SU-DHL-6 (cell line): ENCODE results near the gene LAMA3.

Experiments
- H2AFZ ChIP-seq: fragments of 200-600 bp; sonication (generic); 2 replicates; pipeline ENCODE4 v1.6.1; 2014; ENCODE audit warnings: low read depth, mild to moderate bottlenecking, moderate library complexity, mixed read lengths, antibody characterized with exemption, low read length; ENCODE audit not compliant: severe bottlenecking
- H3F3A ChIP-seq: fragments of 200-600 bp; shearing (Covaris generic); 2 replicates; pipeline ENCODE4 v1.6.0; 2016; ENCODE audit warnings: antibody characterized with exemption, mild to moderate bottlenecking; ENCODE audit not compliant: insufficient read depth
- H3K27ac ChIP-seq: fragments of 200-600 bp; sonication (generic); 2 replicates; pipeline ENCODE4 v1.5.1; 2016; ENCODE audit warnings: low read depth, mild to moderate bottlenecking, low read length, moderate library complexity, mixed read lengths
- H3K27me3 ChIP-seq: fragments of 200-600 bp; sonication (generic), shearing (Covaris generic); 2 replicates; pipeline ENCODE4 v1.6.0; 2014; ENCODE audit warnings: mild to moderate bottlenecking, low read length
- H3K36me3 ChIP-seq: fragments of 200-600 bp; sonication (generic); 2 replicates; pipeline ENCODE4 v1.6.1; 2014; ENCODE audit warnings: mild to moderate bottlenecking, low read length, mixed read lengths
- H3K4me2 ChIP-seq: fragments of 300-600, 200-600 bp; shearing (Covaris generic), sonication (generic); 2 replicates; pipeline ENCODE4 v1.6.0; 2014; ENCODE audit warnings: low read length, low read depth, mild to moderate bottlenecking; ENCODE audit not compliant: poor library complexity, severe bottlenecking
- H3K4me3 ChIP-seq: fragments of 200-600 bp; sonication (generic); 2 replicates; pipeline ENCODE4 v1.5.1; 2014; ENCODE audit warnings: antibody characterized with exemption, low read length, mild to moderate bottlenecking, mixed read lengths; ENCODE audit not compliant: insufficient read depth, poor library complexity, severe bottlenecking
- H3K79me2 ChIP-seq: fragments of 200-600 bp; sonication (generic); 2 replicates; pipeline ENCODE4 v1.6.1; 2014; ENCODE audit warnings: mild to moderate bottlenecking, low read length, moderate library complexity; ENCODE audit not compliant: insufficient read depth
- H3K9ac ChIP-seq: fragments of 200-600 bp; sonication (generic); 2 replicates; pipeline ENCODE4 v1.7.0; 2014; ENCODE audit warnings: mild to moderate bottlenecking, low read length
- H3K9me2 ChIP-seq: fragments of 200-600 bp; sonication (generic); replicated peaks from 2 replicates; pipeline ENCODE4 v1.6.1; 2014; ENCODE audit warnings: low read length; ENCODE audit not compliant: insufficient read depth
- H3K9me3 ChIP-seq: fragments of 200-600 bp; sonication (generic); 2 replicates; pipeline ENCODE4 v1.6.1; 2014; ENCODE audit warnings: low read length, mixed read lengths; ENCODE audit not compliant: insufficient read depth
- H4K20me1 ChIP-seq: fragments of 200-600 bp; sonication (generic); 2 replicates; pipeline ENCODE4 v1.6.1; 2014; ENCODE audit warnings: low read depth, mild to moderate bottlenecking, antibody characterized with exemption, low read length, moderate library complexity, mixed read lengths
- CTCF ChIP-seq: fragments of 200-600 bp; sonication (generic); IDR thresholded peaks from one replicate; pipeline ENCODE4 v1.5.1; 2017; ENCODE audit warnings: antibody characterized with exemption, mild to moderate bottlenecking, low read length, moderate library complexity; ENCODE audit not compliant: insufficient read depth, poor library complexity, severe bottlenecking
- EZH2phosphoT487 ChIP-seq: fragments of 200-600 bp; sonication (generic), shearing (Covaris generic); conservative IDR thresholded peaks from 2 replicates; pipeline ENCODE4 v1.6.1; 2018; ENCODE audit warnings: mild to moderate bottlenecking, antibody characterized with exemption, low read length, moderate library complexity, mixed read lengths

LAMA3 gene

GRCh38 chr18:23995180-23995579 is 305.9 kb downstream of the LAMA3 start:
- Histone ChIP-seq H2AFZ (no peak overlapping the region), H3F3A (no peaks in the 10 kb centered on the region), H3K9ac (no peak overlapping the region), H3K27me3 (no peaks in the 10 kb centered on the region), H3K79me2 (no peaks in the 10 kb centered on the region), H3K27ac (no peak overlapping the region), H4K20me1 (no peaks in the 10 kb centered on the region), H3K9me3 (no peaks in the 10 kb centered on the region), H3K4me3 (no peak overlapping the region), H3K4me2 (no peak overlapping the region), H3K36me3 (no peaks in the 10 kb centered on the region), H3K9me2 (no peaks in the 10 kb centered on the region)
- no peak for TF ChIP-seq CTCF
- TF ChIP-seq EZH2phosphoT487, result no peak

GRCh38 chr18:23998018-23998417 is 308.8 kb downstream of the LAMA3 start:
- Histone ChIP-seq H2AFZ (no peak overlapping the region), H3K27ac (no peak overlapping the region), H3K27me3 (no peaks in the 10 kb centered on the region), H3K4me2 (no peak overlapping the region), H3K4me3 (no peak overlapping the region), H3F3A (no peaks in the 10 kb centered on the region), H4K20me1 (no peaks in the 10 kb centered on the region), H3K9me2 (no peaks in the 10 kb centered on the region), H3K36me3 (no peaks in the 10 kb centered on the region), H3K79me2 (no peaks in the 10 kb centered on the region), H3K9ac (no peak overlapping the region), H3K9me3 (no peaks in the 10 kb centered on the region)
- TF ChIP-seq CTCF, result no peak
- TF ChIP-seq EZH2phosphoT487, result no peak

- Histone ChIP-seq H3K36me3 (no peaks in the 10 kb centered on the region), H3K9me3 (no peaks in the 10 kb centered on the region), H3K79me2 (no peaks in the 10 kb centered on the region), H3F3A (no peaks in the 10 kb centered on the region), H3K9ac (no peak overlapping the region), H3K4me3 (no peak overlapping the region), H3K4me2 (no peak overlapping the region), H3K9me2 (no peaks in the 10 kb centered on the region), H4K20me1 (no peaks in the 10 kb centered on the region), H3K27ac (no peak overlapping the region), H3K27me3 (no peaks in the 10 kb centered on the region), H2AFZ (no peak overlapping the region)
- no peak for TF ChIP-seq EZH2phosphoT487
- no peak for TF ChIP-seq CTCF
Measured at GRCh38 chr18:23998820-23999219, 309.6 kb downstream of the LAMA3 start.
